ENCODE measurements around the gene OR1I1.

OR1I1 gene

GRCh38 chr19:15118789-15119494, 36.9 kb downstream of the OR1I1 start:
- H3K27ac ChIP-seq, result no peak overlapping the region
- TF ChIP-seq, protein P1, sequence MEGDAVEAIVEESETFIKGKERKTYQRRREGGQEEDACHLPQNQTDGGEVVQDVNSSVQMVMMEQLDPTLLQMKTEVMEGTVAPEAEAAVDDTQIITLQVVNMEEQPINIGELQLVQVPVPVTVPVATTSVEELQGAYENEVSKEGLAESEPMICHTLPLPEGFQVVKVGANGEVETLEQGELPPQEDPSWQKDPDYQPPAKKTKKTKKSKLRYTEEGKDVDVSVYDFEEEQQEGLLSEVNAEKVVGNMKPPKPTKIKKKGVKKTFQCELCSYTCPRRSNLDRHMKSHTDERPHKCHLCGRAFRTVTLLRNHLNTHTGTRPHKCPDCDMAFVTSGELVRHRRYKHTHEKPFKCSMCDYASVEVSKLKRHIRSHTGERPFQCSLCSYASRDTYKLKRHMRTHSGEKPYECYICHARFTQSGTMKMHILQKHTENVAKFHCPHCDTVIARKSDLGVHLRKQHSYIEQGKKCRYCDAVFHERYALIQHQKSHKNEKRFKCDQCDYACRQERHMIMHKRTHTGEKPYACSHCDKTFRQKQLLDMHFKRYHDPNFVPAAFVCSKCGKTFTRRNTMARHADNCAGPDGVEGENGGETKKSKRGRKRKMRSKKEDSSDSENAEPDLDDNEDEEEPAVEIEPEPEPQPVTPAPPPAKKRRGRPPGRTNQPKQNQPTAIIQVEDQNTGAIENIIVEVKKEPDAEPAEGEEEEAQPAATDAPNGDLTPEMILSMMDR (IDR thresholded peaks at IDR 0.05), result no peak
- TF ChIP-seq ZFX (IDR thresholded peaks at IDR 0.05; ENCODE audit: borderline replicate concordance), result no peak

DNA sequence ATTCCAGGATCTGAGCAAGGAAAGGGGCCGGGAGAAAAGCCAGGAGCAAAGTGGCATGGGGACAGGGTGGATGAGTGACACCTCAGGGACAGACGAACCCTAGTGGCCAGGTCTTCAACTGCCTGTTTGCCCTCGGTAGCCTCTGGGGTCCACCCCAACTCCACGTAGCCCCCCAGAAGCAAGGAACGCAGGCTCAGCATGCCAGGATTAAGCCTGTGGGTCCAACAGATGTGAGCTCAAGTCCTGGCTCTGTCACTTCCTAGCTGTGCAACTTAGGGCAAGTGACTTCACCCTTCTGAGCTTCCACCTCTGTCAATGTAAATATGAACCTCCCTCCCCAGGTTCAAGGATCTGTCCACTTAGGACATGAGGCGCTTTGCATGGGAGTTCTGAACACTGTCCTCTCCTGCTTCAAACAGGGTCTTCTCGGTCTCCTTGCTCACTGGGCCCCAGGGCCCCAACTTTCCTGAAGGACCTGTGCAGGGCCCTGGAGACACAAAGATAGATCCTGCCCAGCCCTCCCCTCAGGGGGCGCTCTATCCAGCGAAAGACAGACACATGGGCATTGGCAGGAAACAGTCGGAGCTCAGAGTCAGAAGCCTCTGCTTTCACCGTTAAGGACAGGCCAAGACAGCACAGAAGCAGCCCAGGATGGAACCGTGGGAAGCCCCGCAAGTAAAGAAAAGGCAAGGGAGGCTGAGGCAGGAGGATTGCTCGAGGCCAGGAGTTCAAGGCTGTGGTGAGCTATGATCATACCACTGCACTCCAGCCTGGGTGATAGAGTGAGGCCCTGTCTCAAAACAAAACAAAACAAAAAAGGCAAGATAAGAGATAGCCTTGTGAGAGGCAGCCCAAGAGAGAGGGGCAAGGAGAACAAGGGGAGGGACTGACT, 38.4 kb downstream of the OR1I1 start:
- H3K27ac ChIP-seq, result no peak overlapping the region
- TF ChIP-seq, protein P1 (IDR thresholded peaks at IDR 0.05), result no peak
- TF ChIP-seq ZFX (IDR thresholded peaks at IDR 0.05; ENCODE audit: borderline replicate concordance), result no peak

DNA sequence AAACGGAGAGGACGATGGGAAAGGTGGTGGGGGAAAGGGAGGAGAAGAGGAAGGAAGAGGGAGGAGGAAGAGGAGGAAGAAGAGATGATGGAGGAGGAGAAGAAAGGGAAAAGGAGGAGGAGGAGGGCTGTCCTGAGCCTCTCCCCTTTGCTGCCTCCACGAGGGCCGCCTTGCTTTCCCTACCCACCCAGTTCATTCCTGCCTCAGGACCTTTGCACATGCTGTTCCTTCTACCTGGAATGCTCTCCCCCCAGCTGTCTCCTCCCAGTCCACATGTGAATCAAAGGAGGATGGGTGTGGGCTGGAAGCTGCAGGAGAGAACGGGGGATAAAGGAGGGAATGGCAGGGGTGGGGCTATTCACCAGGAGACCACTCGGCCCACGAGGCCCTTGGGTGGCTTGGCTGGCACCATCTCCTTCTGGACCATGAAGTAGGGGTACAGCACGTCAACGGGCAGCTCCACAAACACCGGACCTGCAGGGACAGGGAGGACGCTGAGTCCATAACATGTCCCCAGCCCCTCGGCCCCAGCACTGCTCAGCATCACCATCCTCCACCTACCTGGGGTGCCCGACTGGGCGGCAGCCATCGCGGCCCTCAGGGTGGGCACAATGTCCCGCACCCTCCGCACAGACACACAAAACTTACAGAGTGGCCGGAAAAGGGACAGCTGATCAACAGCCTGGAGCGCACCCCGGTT, 40.5 kb downstream of the OR1I1 start:
- TF ChIP-seq ZFX (IDR thresholded peaks at IDR 0.05; ENCODE audit: borderline replicate concordance), result no peak
- TF ChIP-seq, protein P1 (IDR thresholded peaks at IDR 0.05), result no peak
- H3K27ac ChIP-seq, result no peak overlapping the region

DNA sequence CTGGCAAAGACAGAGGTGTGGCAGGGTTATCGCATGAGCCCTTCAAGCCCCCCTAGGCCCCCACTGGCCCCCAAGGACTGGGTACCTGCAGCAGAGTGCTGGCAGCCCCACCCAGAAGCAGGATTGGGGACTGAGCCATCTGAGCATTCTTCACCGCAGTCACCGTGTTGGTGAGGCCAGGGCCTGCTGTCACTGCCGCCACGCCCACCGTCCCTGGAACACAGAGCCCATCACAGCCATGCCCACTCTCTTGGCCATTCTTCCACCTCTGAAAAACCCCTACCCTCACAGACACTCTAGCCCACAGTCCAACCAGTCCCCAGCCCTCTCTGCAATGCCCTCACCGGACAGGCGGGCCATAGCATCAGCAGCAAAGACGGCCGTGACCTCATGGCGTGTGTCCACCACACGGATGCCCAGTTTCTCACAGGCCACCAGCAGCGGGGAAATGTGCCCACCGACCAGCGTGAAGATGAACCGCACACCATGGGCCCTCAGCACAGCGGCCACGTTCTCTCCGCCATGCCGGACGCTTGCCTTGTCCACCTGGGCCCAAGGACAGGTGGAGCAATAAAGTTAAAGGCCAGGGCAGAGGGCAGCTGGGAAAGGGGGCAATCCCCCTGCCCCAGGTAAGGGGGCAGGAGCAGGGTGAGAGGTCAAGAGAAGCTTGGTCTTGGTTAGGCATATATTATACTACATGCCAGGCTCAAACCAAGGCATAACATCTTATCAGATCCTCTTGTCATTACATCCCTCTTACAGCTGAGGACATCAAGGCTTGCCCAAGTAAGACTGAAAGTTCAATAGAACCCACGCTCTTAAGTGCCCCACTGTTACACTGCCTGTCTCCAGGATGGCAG, 41.2 kb downstream of the OR1I1 start:
- TF ChIP-seq, protein P1 (IDR thresholded peaks at IDR 0.05), result no peak
- no peak for TF ChIP-seq ZFX (IDR thresholded peaks at IDR 0.05; ENCODE audit: borderline replicate concordance)
- no peak overlapping the region for H3K27ac ChIP-seq

- peak overlapping the region; percentile 76 for H3K27ac ChIP-seq
- TF ChIP-seq, protein P1 (IDR thresholded peaks at IDR 0.05), result no peak
- TF ChIP-seq ZFX (IDR thresholded peaks at IDR 0.05; ENCODE audit: borderline replicate concordance), result no peak
Measured at GRCh38 chr19:15123900-15124299, 41.9 kb downstream of the OR1I1 start.

- TF ChIP-seq, protein P1 (IDR thresholded peaks at IDR 0.05), result no peak
- no peak for TF ChIP-seq ZFX (IDR thresholded peaks at IDR 0.05; ENCODE audit: borderline replicate concordance)
- H3K27ac ChIP-seq, result peak overlapping the region; percentile 76
Measured at GRCh38 chr19:15124572-15125231, 42.7 kb downstream of the OR1I1 start.
